Mucosa of descending colon (tissue), 3 donors: ENCODE measurements around the gene LPCAT1. TPM values are rescaled to one million over a fixed set of nuclear protein-coding genes. Genes with fewer than 3 reads are reported as not detected.

Experiments
- ATAC-seq: fragments of 200-7000 bp; cut with Tn5 transposase; one replicate; pipeline ENCODE4 v1.9.1; 2020; ENCODE audit warnings: mild to moderate bottlenecking, moderate library complexity
- DNase-seq, 3 donors: peaks; one replicate each; pipeline ENCODE4 v3.0.0-alpha.2; 2020
- H3K36me3 ChIP-seq: fragments of 200-600 bp; one replicate; pipeline ENCODE4 v1.8.0; 2021; ENCODE audit warnings: low read depth, mild to moderate bottlenecking
- H3K4me1 ChIP-seq: fragments of 200-600 bp; one replicate; pipeline ENCODE4 v1.8.0; 2021; ENCODE audit warnings: low read depth, mild to moderate bottlenecking
- H3K4me3 ChIP-seq: fragments of 200-600 bp; one replicate; pipeline ENCODE4 v1.8.0; 2021; ENCODE audit warnings: mild to moderate bottlenecking
- H3K9me3 ChIP-seq: fragments of 200-600 bp; one replicate; pipeline ENCODE4 v1.8.0; 2021; ENCODE audit warnings: mild to moderate bottlenecking
- CTCF ChIP-seq: fragments of 200-600 bp; IDR thresholded peaks from one replicate; pipeline ENCODE4 v1.8.0; 2022; ENCODE audit warnings: antibody characterized with exemption, mild to moderate bottlenecking
- intact Hi-C, 2 donors: fragments of 100-400 bp; cut with DNase I in 1 of 2; cut with micrococcal nuclease in 1 of 2; formaldehyde crosslinking; loops; one replicate each; pipeline versions ENCODE4 v1.11.0 to v1.11.1; 2022; cut with DNase I, micrococcal nuclease
- total RNA-seq, 3 donors: library from RNA; stranded (reverse); fragmentation: NEBNext Ultra II Directional in 2 of 3; extraction: Animal tissue kit (Norgen Biotek cat#: 25700) in 2 of 3; gene quantifications; one replicate each; pipeline versions ENCODE4 v1.2.1 to v1.2.4, GENCODE V29; 2021 to 2023
- donor health status: DM: no; HTN: no; CAD: no; lungs with moderate emphysema.
- donor health status: DM: no; HTN: no; CAD: no.
- donor health status: DM: no; HTN: yes; CAD: no.

Gene LPCAT1
- total RNA-seq, 3 donors from 2014 or later, result 6.7 to 27.2 (median 26.0) TPM

- ATAC-seq, result no peak
- intact Hi-C loops, result no loop called here
- no peaks in the 10 kb centered on the region for H3K4me1 ChIP-seq
- TF ChIP-seq CTCF, result no peak
- no peaks in the 10 kb centered on the region for H3K9me3 ChIP-seq
- peak in 1 of 3 donors; percentile 38 for DNase-seq
- H3K4me3 ChIP-seq, result no peak overlapping the region
- no peaks in the 10 kb centered on the region for H3K36me3 ChIP-seq
These were observed 40.7 kb downstream of the LPCAT1 start for GRCh38 chr5:1483064-1483463.

- H3K4me3 ChIP-seq, result no peak overlapping the region
- H3K36me3 ChIP-seq, result no peaks in the 10 kb centered on the region
- no peak for ATAC-seq
- intact Hi-C loops, result no loop called here
- no peak for TF ChIP-seq CTCF
- H3K9me3 ChIP-seq, result no peaks in the 10 kb centered on the region
- H3K4me1 ChIP-seq, result no peaks in the 10 kb centered on the region
- DNase-seq, result peak in 1 of 3 donors; percentile 43
These were observed 41.8 kb downstream of the LPCAT1 start for GRCh38 chr5:1481959-1482331.

- intact Hi-C loops, result no loop called here
These were observed 42.3 kb downstream of the LPCAT1 start for GRCh38 chr5:1481266-1481958.

GRCh38 chr5:1480806-1481205 lies 43.0 kb downstream of the LPCAT1 start:
- ATAC-seq (no peak), DNase-seq (peak in 2 of 3 donors; percentile 19 to 42)
- intact Hi-C loops, result no loop called here
- H3K4me1 ChIP-seq, result no peaks in the 10 kb centered on the region
- TF ChIP-seq CTCF, result no peak
- H3K4me3 ChIP-seq, result no peak overlapping the region
- no peaks in the 10 kb centered on the region for H3K36me3 ChIP-seq
- no peaks in the 10 kb centered on the region for H3K9me3 ChIP-seq

More at GRCh38 chr5:1481266-1481958, 42.3 kb downstream of the LPCAT1 start:
- Histone ChIP-seq H3K36me3 (no peaks in the 10 kb centered on the region), H3K4me3 (no peak overlapping the region), H3K4me1 (no peaks in the 10 kb centered on the region), H3K9me3 (no peaks in the 10 kb centered on the region)
- ATAC-seq (no peak), DNase-seq (peak in 2 of 3 donors; percentile 23 to 40)
- TF ChIP-seq CTCF, result no peak

GRCh38 chr5:1480217-1480616 lies 43.5 kb downstream of the LPCAT1 start:
- DNase-seq (peak; percentile 36 to 82 (median 45)), ATAC-seq (peak; percentile 36)
- Histone ChIP-seq H3K36me3 (no peaks in the 10 kb centered on the region), H3K4me3 (no peak overlapping the region), H3K9me3 (no peaks in the 10 kb centered on the region), H3K4me1 (no peaks in the 10 kb centered on the region)
- intact Hi-C loops, result no loop called here
- TF ChIP-seq CTCF, result no peak
